Thoracic aorta (tissue), 2 donors: Measurements from ENCODE around the gene STAT5B. TPM values are rescaled to one million over a fixed set of nuclear protein-coding genes. Genes with fewer than 3 reads are reported as not detected.
"Not testable (repeated sequence)": the region's sequence is repeated elsewhere in the genome, so short reads cannot be mapped to it uniquely, and the experiment has no call there.

Experiments
- ATAC-seq: fragments of 150-250 bp; one replicate; pipeline ENCODE4 v1.8.0; 2017; ENCODE audit warnings: low read depth; ENCODE audit not compliant: insufficient number of reproducible peaks, low FRiP score
- DNase-seq: peaks from one replicate; pipeline ENCODE4 v3.0.0-alpha.2; 2020; ENCODE audit warnings: low spot score
- H3K27ac ChIP-seq, 2 donors: fragments of 200-600 bp; sonication (generic); 1 replicate in 1 of 2; 2 replicates in 1 of 2; pipeline ENCODE4 v1.5.1; 2016; ENCODE audit warnings: mild to moderate bottlenecking in 2 of 2, moderate library complexity in 2 of 2
- H3K27me3 ChIP-seq: fragments of 200-600 bp; sonication (generic); replicated peaks from 2 replicates; pipeline ENCODE4 v1.6.0; 2016; ENCODE audit warnings: mild to moderate bottlenecking; ENCODE audit not compliant: insufficient read depth
- H3K36me3 ChIP-seq: fragments of 200-600 bp; sonication (generic); one replicate; pipeline ENCODE4 v1.5.1; 2016
- H3K4me1 ChIP-seq, 2 donors: fragments of 200-600 bp; sonication (generic); 1 replicate in 1 of 2; 2 replicates in 1 of 2; pipeline versions ENCODE4 v1.5.1 to v1.6.0; 2016; ENCODE audit warnings: low read depth in 2 of 2, mild to moderate bottlenecking in 1 of 2; ENCODE audit not compliant: control insufficient read depth in 1 of 2
- H3K4me3 ChIP-seq: fragments of 200-600 bp; sonication (generic); 2 replicates; pipeline ENCODE4 v1.5.1; 2016; ENCODE audit warnings: mild to moderate bottlenecking
- H3K9me3 ChIP-seq: fragments of 200-600 bp; sonication (generic); 2 replicates; pipeline ENCODE4 v1.5.1; 2016
- total RNA-seq, 2 donors: library from RNA; depleted of rRNA; stranded (reverse); fragments of >200 nt; gene quantifications; one replicate each; pipeline versions ENCODE4 v1.1.0 to v1.2.3, GENCODE V29; 2016
- TF ChIP-seq, protein P1 (sequence below): fragments of 200-600 bp; sonication (generic); IDR thresholded peaks from one replicate; pipeline ENCODE4 v1.5.1; 2019; ENCODE audit warnings: antibody characterized with exemption

STAT5B gene
- total RNA-seq, 2 donors from 2014 or later: 95.2 to 117 TPM

DNA sequence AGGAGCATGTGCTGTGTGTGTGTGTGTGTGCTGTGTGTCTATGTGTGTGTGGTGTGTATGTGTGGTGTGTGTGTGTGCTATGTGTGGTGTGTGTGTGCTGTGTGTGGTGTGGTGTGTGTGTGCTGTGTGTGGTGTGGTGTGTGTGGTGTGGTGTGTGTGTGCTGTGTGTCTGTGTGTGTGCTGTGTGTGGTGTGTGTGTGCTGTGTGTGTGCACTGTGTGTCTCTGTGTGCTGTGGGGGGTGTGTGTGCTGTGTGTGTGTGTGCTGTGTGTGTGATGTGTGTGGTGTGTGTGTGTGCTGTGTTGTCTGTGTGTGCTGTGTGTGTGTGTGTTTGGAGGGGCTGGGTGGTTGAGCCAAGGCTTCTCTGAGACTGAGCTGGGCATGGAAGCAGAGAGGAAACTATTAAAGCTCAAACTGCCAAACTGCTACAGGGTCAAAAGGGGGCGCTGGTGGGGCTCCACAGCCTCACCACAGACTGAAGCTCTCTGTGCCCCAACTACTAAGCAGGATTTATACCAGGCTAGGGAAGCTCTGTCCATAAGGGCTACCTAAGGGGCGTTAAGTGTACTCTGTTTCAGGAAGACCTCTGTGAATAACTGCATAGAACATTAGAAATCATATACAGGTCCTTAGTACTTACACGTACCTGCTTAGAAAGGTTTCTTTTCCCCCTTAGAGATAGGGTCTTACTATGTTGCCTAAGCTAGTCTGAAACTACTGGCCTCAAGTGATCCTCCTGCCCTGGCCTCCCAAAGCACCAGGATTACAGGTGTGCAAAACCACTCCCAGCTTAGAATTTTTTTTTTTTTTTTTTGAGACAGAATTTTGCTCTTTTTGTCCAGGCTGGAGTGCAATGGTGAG lies 54.1 kb downstream of the STAT5B start:
- ATAC-seq (peak; percentile 51), DNase-seq (no peak)
- no peaks in the 10 kb centered on the region for H3K4me1 ChIP-seq
- no peaks in the 10 kb centered on the region for H3K27me3 ChIP-seq
- H3K36me3 ChIP-seq: peaks cover 35% of the 10 kb centered on the region
- H3K4me3 ChIP-seq: no peak overlapping the region
- TF ChIP-seq, protein P1, sequence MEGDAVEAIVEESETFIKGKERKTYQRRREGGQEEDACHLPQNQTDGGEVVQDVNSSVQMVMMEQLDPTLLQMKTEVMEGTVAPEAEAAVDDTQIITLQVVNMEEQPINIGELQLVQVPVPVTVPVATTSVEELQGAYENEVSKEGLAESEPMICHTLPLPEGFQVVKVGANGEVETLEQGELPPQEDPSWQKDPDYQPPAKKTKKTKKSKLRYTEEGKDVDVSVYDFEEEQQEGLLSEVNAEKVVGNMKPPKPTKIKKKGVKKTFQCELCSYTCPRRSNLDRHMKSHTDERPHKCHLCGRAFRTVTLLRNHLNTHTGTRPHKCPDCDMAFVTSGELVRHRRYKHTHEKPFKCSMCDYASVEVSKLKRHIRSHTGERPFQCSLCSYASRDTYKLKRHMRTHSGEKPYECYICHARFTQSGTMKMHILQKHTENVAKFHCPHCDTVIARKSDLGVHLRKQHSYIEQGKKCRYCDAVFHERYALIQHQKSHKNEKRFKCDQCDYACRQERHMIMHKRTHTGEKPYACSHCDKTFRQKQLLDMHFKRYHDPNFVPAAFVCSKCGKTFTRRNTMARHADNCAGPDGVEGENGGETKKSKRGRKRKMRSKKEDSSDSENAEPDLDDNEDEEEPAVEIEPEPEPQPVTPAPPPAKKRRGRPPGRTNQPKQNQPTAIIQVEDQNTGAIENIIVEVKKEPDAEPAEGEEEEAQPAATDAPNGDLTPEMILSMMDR: no peak
- H3K27ac ChIP-seq: no peak overlapping the region
- H3K9me3 ChIP-seq: no peaks in the 10 kb centered on the region

DNA sequence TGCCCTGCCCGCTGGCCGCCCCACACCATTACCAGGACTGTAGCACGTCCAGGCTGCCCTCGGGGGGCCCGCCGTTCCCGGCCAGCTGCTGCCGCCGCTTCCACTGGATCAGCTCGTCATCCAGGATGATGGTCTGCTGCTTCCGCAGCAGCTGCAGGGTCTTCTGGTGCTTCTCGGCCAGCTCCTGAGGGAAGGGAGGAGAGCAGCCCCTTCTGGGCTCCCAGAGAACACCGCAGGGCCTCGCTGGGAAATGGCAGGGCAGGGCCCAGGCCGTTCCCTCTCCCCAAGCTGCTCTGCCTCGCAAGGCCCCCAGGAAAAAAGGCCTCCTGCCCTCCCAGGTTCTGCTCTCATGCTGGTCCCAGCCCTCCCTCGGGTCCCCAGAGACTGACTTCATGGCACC lies 56.9 kb downstream of the STAT5B start:
- H3K36me3 ChIP-seq: peaks cover 42% of the 10 kb centered on the region
- H3K4me1 ChIP-seq, H3K9me3 ChIP-seq, ATAC-seq, H3K27ac ChIP-seq, H3K27me3 ChIP-seq, DNase-seq, H3K4me3 ChIP-seq: not testable (repeated sequence)

DNA sequence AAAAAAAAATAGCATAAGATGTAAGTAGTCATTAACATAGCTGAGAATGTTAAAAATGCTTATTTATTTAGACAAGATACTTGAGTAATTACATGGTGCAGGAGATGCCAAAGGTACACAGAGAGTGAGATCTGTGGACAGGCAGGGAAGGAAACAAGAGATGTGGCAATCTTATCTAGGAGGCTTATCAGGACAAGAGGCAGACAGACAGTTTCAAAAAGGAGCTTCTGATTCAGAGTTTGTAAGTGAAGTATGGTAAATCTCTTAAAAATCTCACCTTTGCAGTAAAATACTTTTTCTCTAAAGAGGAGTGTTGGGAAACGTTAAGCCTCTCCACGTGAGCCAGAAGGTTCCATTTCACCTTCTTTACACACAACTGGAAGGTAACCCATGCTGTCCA lies 62.0 kb downstream of the STAT5B start:
- ATAC-seq: no peak
- Histone ChIP-seq H3K27ac (no peak overlapping the region), H3K4me1 (no peaks in the 10 kb centered on the region), H3K4me3 (no peak overlapping the region), H3K9me3 (no peaks in the 10 kb centered on the region), H3K36me3 (peaks cover 49% of the 10 kb centered on the region), H3K27me3 (no peaks in the 10 kb centered on the region)
- DNase-seq: no peak
- TF ChIP-seq, protein P1: no peak

DNA sequence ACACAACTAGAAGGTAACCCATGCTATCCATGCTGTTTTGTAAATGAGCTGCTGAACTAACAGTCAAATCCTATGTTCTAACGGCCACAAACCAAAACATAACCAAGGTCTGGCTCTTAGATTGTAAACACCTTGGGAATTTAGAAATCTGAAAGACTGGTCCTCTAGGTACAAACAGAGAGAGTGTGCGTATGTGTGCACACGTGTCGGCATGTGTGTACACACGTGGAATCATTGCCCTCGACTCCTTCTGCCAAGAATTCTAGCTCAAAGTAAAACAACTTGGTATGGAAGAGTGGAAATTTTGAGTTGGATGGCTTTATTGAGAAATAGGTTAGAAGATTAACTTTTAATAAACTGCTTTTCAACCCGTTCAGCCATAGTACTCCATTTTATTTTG lies 63.8 kb downstream of the STAT5B start:
- H3K36me3 ChIP-seq: peaks cover 48% of the 10 kb centered on the region
- no peaks in the 10 kb centered on the region for H3K9me3 ChIP-seq
- no peaks in the 10 kb centered on the region for H3K4me1 ChIP-seq
- H3K27me3 ChIP-seq: no peaks in the 10 kb centered on the region
- no peak overlapping the region for H3K27ac ChIP-seq
- DNase-seq: no peak
- ATAC-seq: no peak
- H3K4me3 ChIP-seq: no peak overlapping the region
- TF ChIP-seq, protein P1: no peak

DNA sequence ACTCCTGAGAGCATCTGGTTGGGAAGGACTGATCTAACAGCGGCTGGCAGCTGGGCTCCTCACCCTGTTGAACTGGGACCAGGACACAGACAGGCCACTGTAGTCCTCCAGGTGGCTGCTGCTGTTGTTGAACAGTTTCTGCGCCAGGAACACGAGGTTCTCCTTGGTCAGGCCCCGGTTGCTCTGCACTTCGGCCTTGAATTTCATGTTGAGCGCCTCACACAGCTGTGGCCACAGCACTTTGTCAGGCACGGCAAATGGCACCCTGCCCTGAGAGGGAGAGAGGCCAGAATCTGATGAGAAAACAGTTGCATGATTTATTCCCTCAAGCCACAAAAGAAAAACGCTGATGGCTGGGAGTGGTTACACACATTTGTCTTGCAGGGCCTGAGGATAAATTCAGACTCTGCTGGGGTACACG lies 64.3 kb downstream of the STAT5B start:
- not testable (repeated sequence) for H3K27ac ChIP-seq, H3K27me3 ChIP-seq, ATAC-seq, H3K4me3 ChIP-seq, H3K9me3 ChIP-seq, DNase-seq, H3K4me1 ChIP-seq
- H3K36me3 ChIP-seq: peaks cover 43% of the 10 kb centered on the region

DNA sequence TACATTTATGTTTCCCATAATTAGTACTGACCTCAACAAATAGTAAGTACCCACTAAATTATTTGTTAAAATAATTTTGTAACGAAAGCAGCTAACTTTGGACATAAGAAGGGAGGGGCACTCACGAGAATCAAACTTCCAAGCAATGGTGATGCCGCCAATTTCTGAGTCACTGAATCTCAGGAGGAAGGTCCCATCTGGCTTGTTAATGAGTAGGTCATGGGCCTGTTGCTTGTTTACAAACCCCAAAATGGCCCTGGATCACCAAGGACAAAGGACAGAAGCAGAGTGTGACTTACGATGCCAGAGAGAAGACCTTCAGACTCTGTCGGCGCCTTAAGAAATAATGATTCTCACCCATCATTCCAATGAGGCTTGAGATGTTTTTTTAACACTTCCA lies 66.1 kb downstream of the STAT5B start:
- ATAC-seq (no peak), DNase-seq (no peak)
- H3K27me3 ChIP-seq: no peaks in the 10 kb centered on the region
- H3K9me3 ChIP-seq: no peaks in the 10 kb centered on the region
- no peak overlapping the region for H3K27ac ChIP-seq
- H3K4me3 ChIP-seq: no peak overlapping the region
- TF ChIP-seq, protein P1: no peak
- no peaks in the 10 kb centered on the region for H3K4me1 ChIP-seq
- H3K36me3 ChIP-seq: peaks cover 52% of the 10 kb centered on the region

DNA sequence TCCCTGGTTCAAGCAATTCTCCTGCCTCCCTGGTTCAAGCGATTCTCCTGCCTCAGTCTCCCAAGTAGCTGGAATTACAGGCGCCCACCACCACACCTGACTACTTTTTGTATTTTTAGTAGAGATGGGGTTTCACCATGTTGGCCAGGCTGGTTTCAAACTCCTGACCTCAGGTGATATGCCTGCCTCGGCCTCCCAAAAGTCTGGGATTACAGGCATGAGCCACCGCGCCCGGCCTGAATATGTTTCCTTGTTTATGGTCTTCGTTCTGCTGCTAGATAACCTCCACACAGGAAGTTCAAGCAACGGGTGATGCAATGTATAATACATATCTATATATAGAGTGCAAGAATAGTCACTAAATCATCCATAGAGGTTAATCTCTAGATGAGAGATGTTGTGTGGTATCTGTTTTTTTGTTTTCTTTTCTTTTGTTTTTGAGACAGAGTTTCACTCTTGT lies 70.0 kb downstream of the STAT5B start:
- not testable (repeated sequence) for DNase-seq, H3K27ac ChIP-seq, ATAC-seq, H3K4me1 ChIP-seq, H3K9me3 ChIP-seq, H3K4me3 ChIP-seq, H3K27me3 ChIP-seq
- H3K36me3 ChIP-seq: peaks cover 70% of the 10 kb centered on the region
